OCI-LY7 (cell line): ENCODE measurements around the gene BPIFB6.

Source experiments
- EZH2phosphoT487 ChIP-seq: fragments of 200-600 bp; sonication (generic); IDR thresholded peaks from 2 replicates; pipeline ENCODE4 v1.6.1; 2018; ENCODE audit warnings: low read depth, borderline replicate concordance, mild to moderate bottlenecking, mixed run types, antibody characterized with exemption, low read length, moderate library complexity, mixed read lengths
- TF ChIP-seq, protein P1 (sequence below): fragments of 200-600 bp; sonication (generic); conservative IDR thresholded peaks from 2 replicates; pipeline ENCODE4 v1.5.1; 2014; ENCODE audit warnings: mild to moderate bottlenecking, antibody characterized with exemption, low read length, moderate library complexity, mixed read lengths

DNA sequence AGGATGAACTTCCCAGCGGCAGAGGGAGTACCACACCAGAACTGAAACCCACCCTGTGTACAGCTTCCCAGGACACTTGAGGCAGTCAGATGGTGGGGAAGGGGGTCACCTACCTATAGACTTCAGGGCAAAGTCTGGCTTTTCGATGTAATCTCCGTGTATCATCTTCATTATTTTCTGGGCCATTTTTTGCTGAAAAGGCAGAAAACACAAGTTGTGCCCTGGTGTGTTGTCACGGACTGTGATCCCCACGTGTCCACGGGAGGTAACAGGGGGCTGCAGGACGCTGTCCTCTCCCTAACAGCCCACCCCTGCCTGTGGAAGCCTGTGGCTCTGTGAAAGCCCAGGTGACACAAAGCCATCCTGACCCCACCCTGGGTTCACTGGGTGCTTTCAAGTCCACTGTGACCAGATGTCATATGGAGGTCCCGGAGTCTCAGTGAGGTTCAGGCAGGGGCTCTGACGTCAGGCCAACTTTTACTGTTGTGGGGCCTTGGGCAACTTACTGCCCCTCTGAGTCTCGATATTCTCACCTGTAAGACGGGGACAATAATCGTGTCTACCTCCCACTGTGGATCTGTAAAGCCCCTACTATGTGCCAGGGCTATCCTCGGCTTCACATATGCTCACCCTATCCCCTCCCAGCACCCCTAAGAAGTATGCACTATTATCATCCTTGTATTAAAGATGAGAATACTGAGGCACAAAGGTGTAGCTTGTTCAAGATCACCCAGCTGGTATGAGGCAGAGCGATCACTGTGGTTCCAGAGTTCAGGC, 41.8 kb upstream of the BPIFB6 start:
- TF ChIP-seq, protein P1, sequence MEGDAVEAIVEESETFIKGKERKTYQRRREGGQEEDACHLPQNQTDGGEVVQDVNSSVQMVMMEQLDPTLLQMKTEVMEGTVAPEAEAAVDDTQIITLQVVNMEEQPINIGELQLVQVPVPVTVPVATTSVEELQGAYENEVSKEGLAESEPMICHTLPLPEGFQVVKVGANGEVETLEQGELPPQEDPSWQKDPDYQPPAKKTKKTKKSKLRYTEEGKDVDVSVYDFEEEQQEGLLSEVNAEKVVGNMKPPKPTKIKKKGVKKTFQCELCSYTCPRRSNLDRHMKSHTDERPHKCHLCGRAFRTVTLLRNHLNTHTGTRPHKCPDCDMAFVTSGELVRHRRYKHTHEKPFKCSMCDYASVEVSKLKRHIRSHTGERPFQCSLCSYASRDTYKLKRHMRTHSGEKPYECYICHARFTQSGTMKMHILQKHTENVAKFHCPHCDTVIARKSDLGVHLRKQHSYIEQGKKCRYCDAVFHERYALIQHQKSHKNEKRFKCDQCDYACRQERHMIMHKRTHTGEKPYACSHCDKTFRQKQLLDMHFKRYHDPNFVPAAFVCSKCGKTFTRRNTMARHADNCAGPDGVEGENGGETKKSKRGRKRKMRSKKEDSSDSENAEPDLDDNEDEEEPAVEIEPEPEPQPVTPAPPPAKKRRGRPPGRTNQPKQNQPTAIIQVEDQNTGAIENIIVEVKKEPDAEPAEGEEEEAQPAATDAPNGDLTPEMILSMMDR: no peak
- no peak for TF ChIP-seq EZH2phosphoT487
